HCT116 (cell line): ENCODE data around the gene GRK5. TPM values are rescaled to one million over a fixed set of nuclear protein-coding genes. Genes with fewer than 3 reads are reported as not detected.

ENCODE experiments used
- ATAC-seq: fragments of 200-7000 bp; cut with Tn5 transposase; 2 replicates; pipeline ENCODE4 v1.9.1; 2020; ENCODE audit warnings: mild to moderate bottlenecking, moderate library complexity
- BruUV-seq: library from RNA; stranded (reverse); fragments of 400-500 nt; replicated peaks from 2 replicates; lab custom pipeline; 2021; lab: Mats Ljungman, UMichigan
- CTCF ChIA-PET: fragments of 300-600 bp; sonication (Branson Sonifier 250); formaldehyde crosslinking; loops from one replicate; lab custom pipeline; 2021; ENCODE audit warnings: antibody characterized with exemption; lab: Charles Lee
- POLR2A ChIA-PET: fragments of 300-600, 350-600 bp; sonication (Branson Sonifier 250); formaldehyde crosslinking; loops from one replicate; lab custom pipeline; 2021; ENCODE audit warnings: antibody characterized with exemption; lab: Charles Lee
- RAD21 ChIA-PET, 2 experiments: fragments of 300-600 bp; sonication (Branson Sonifier 250); formaldehyde crosslinking; loops; one replicate each; lab custom pipeline; 2023; ENCODE audit warnings: low total read pairs in 2 of 2; ENCODE audit not compliant: uncharacterized antibody in 2 of 2, unreplicated experiment in 2 of 2, low non-redundant PET in 1 of 2; lab: Charles Lee
- DNase-seq: peaks from one replicate; pipeline ENCODE4 v3.0.0-alpha.2; 2010; ENCODE audit warnings: low read depth, low spot score
- H2AFZ ChIP-seq: fragments of 200-600 bp; shearing (Covaris generic), sonication (generic); 2 replicates; pipeline ENCODE4 v1.6.1; 2017; ENCODE audit warnings: low read depth, mixed run types, mixed read lengths, antibody characterized with exemption, low read length; ENCODE audit not compliant: poor library complexity, severe bottlenecking
- H3K27ac ChIP-seq: 2 replicates; pipeline ENCODE4 v1.5.1; 2012; ENCODE audit warnings: low read depth, low read length
- H3K27me3 ChIP-seq: fragments of 200-600 bp; sonication (generic); 2 replicates; pipeline ENCODE4 v1.6.1; 2016; ENCODE audit warnings: mixed run types, low read length, mixed read lengths; ENCODE audit not compliant: insufficient read depth
- H3K36me3 ChIP-seq, 2 experiments: fragments of 200-500 bp in 1 of 2; fragments of 200-600 bp in 1 of 2; sonication (Bioruptor generic) in 1 of 2; sonication (generic) in 1 of 2; 2 replicates each; pipeline versions ENCODE4 v1.5.1 to v1.6.1; 2014 to 2016; ENCODE audit warnings: low read length in 2 of 2, inconsistent platforms in 1 of 2, mixed read lengths in 1 of 2, mixed run types in 1 of 2; ENCODE audit not compliant: insufficient read depth in 2 of 2, control insufficient read depth in 1 of 2
- H3K4me1 ChIP-seq, 2 experiments: fragments of 200-600 bp in 1 of 2; sonication (generic) in 1 of 2; 2 replicates each; pipeline versions ENCODE4 v1.5.1 to v1.6.1; 2012 to 2017; ENCODE audit warnings: low read length in 2 of 2, inconsistent platforms in 1 of 2, mild to moderate bottlenecking in 1 of 2, mixed read lengths in 1 of 2, mixed run types in 1 of 2, moderate library complexity in 1 of 2; ENCODE audit not compliant: insufficient read depth in 2 of 2, control insufficient read depth in 1 of 2
- H3K4me2 ChIP-seq: fragments of 200-600 bp; sonication (generic); 2 replicates; pipeline ENCODE4 v1.6.1; 2017; ENCODE audit warnings: mixed run types, low read length, mixed read lengths
- H3K4me3 ChIP-seq, 2 experiments: fragments of 200-600 bp in 1 of 2; sonication (generic) in 1 of 2; replicated peaks in 1 of 2; 2 replicates each; pipeline ENCODE4 v1.5.1; 2011 to 2016; ENCODE audit warnings: low read length in 2 of 2, control low read depth in 1 of 2, low read depth in 1 of 2, mild to moderate bottlenecking in 1 of 2, mixed read lengths in 1 of 2, mixed run types in 1 of 2
- H3K79me2 ChIP-seq: fragments of 200-600 bp; sonication (generic); 2 replicates; pipeline ENCODE4 v1.6.1; 2017; ENCODE audit warnings: mild to moderate bottlenecking, mixed run types, low read length, moderate library complexity, mixed read lengths; ENCODE audit not compliant: insufficient read depth
- H3K9ac ChIP-seq: fragments of 200-600 bp; sonication (generic); 2 replicates; pipeline ENCODE4 v1.6.1; 2016; ENCODE audit warnings: low read length, mixed read lengths
- H3K9me2 ChIP-seq: fragments of 200-600 bp; sonication (generic), shearing (Covaris generic); 2 replicates; pipeline ENCODE4 v1.6.1; 2017; ENCODE audit warnings: mixed run types, mild to moderate bottlenecking, moderate library complexity; ENCODE audit not compliant: insufficient read depth
- H3K9me3 ChIP-seq, 2 experiments: fragments of 200-500 bp in 1 of 2; fragments of 200-600 bp in 1 of 2; sonication (Bioruptor generic) in 1 of 2; sonication (generic) in 1 of 2; 2 replicates each; pipeline ENCODE4 v1.6.1; 2014 to 2017; ENCODE audit warnings: low read length in 2 of 2, mixed read lengths in 2 of 2, inconsistent platforms in 1 of 2, low read depth in 1 of 2, mild to moderate bottlenecking in 1 of 2, mixed run types in 1 of 2, moderate library complexity in 1 of 2; ENCODE audit not compliant: control insufficient read depth in 1 of 2, insufficient read depth in 1 of 2
- H4K20me1 ChIP-seq: fragments of 200-600 bp; sonication (generic), shearing (Covaris generic); 2 replicates; pipeline ENCODE4 v1.6.1; 2017; ENCODE audit warnings: mixed run types, mild to moderate bottlenecking, moderate library complexity; ENCODE audit not compliant: insufficient read depth
- CEBPB ChIP-seq: IDR thresholded peaks from 2 replicates; pipeline ENCODE4 v1.6.1; 2012; ENCODE audit warnings: low read depth
- EGR1 ChIP-seq: IDR thresholded peaks from 2 replicates; pipeline ENCODE4 v1.6.1; 2012; ENCODE audit warnings: low read depth
- ELF1 ChIP-seq: IDR thresholded peaks from 2 replicates; pipeline ENCODE4 v1.6.1; 2012; ENCODE audit warnings: low read depth, borderline replicate concordance
- FOSL1 ChIP-seq: IDR thresholded peaks from 2 replicates; pipeline ENCODE4 v1.6.1; 2012; ENCODE audit warnings: low read depth
- POLR2A ChIP-seq: IDR thresholded peaks from 2 replicates; pipeline ENCODE4 v1.7.0; 2011; ENCODE audit warnings: borderline replicate concordance; ENCODE audit not compliant: insufficient read depth, insufficient read length; ENCODE audit errors: extremely low read depth
- SP1 ChIP-seq: IDR thresholded peaks from 2 replicates; pipeline ENCODE4 v1.6.1; 2012; ENCODE audit warnings: low read depth
- TCF7L2 ChIP-seq: IDR thresholded peaks from 2 replicates; pipeline ENCODE4 v1.7.0; 2011; ENCODE audit warnings: borderline replicate concordance, inconsistent platforms; ENCODE audit not compliant: insufficient read depth, insufficient read length; ENCODE audit errors: extremely low read depth
- YY1 ChIP-seq: IDR thresholded peaks from 2 replicates; pipeline ENCODE4 v1.6.1; 2011; ENCODE audit warnings: low read length, low read depth, moderate library complexity, mild to moderate bottlenecking; ENCODE audit not compliant: insufficient replicate concordance; ENCODE audit errors: extremely low read depth
- intact Hi-C: fragments of 100-400 bp; cut with micrococcal nuclease; formaldehyde crosslinking; loops from 2 replicates; pipeline ENCODE4 v1.10.0; 2022
- total RNA-seq: library from RNA; stranded (reverse); gene quantifications from one replicate; pipeline ENCODE4 v1.2.1, GENCODE V29; 2021; ENCODE audit not compliant: unreplicated experiment
- TF ChIP-seq, protein P1 (sequence below): IDR thresholded peaks from 2 replicates; pipeline ENCODE4 v1.6.1; 2012
- TF ChIP-seq, protein P2 (sequence below): IDR thresholded peaks from 2 replicates; pipeline ENCODE4 v1.6.1; 2012; ENCODE audit warnings: low read depth

The GRK5 gene
- total RNA-seq, 1 experiment from 2014 or later: 7.3 TPM

DNA sequence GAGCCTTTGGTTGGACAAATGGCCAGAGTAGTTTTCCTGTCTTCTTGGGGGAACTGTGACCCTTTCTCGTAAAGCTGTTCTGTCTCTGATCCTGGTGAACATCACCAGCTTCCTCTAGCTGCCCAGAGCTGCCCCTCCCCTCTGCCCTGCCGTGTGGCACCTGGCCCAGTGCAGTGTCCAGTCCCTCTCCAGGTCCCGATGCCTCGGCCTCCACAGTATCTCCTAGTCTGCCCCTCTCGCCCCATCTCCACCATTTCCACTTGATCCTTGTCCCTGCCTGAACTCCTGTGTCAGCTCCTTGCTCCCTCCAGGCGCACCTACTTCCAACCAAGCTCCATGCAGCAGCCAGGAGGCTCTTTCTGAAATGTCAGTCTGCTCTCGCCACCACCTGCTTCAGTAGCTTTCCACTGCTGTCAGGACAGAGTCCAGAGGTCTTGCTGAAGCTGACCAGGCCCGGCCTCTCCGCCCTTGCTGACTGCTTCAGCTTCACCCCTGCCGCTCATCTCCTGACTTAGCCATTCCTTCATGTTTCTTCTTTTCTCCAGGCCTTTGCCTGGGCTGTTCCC is 133.6 kb downstream of the GRK5 start (continued):
- TF ChIP-seq, protein P1, sequence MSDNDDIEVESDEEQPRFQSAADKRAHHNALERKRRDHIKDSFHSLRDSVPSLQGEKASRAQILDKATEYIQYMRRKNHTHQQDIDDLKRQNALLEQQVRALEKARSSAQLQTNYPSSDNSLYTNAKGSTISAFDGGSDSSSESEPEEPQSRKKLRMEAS: no peak
- TF ChIP-seq, all 23 proteins: peak for 0

DNA sequence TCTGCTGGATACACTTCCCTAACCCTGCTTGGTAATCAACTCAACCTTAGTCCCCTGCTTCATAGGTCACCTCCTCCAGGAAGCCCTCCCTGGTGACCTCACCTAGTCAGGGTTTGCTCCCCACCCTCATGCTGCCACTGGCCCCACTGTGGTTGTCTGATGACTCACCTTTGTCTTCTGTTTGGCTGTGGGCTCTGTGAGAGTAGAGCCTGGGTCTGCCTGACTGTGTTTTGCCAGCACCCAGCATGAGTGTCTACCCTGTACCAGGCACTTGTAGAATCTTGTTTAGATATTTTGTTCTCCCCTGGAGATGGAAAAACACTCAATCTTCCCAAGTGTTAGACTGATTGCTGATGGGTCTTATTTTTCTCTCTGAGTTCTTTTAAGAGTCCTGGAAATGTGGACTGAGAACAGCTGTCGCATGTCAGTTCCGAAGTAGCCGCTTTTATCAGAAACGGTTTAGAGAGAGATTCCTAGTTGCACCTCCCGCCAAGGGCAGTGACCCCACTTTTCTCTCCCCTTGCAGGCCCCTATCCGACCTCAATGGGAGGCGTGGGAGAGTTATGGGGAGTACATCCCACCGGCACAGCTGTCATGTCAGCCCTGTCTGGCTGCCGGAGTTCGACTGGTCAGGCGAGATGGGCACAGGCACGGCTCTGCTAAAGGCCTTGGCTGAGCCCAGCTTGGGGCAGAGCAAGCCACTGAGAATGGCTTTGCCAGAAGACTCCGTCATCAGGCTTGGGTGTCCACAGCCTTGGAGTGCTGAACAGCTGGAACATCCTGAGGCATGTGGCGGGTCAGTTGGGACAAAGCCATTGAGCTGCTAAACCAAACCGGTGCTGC is 134.3 kb downstream of the GRK5 start:
- RAD21 ChIA-PET: no interaction called here
- H3K4me1 ChIP-seq: peaks cover 10 to 23% of the 10 kb centered on the region in 2 experiments; a peak in 3 of 4 replicates
- H3K9me2 ChIP-seq: no peaks in the 10 kb centered on the region
- peak overlapping the region; percentile 40 for H3K4me2 ChIP-seq
- no peaks in the 10 kb centered on the region for H3K79me2 ChIP-seq
- no peak for TF ChIP-seq ELF1
- TF ChIP-seq, all 23 proteins: peak for 0
- no TSS peak for BruUV-seq
- Histone ChIP-seq H3K9ac (peak overlapping the region; percentile 9; the same call in 1 of the 2 replicates), H3K4me3 (no peak overlapping the region), H3K27me3 (no peaks in the 10 kb centered on the region), H3K9me3 (no peaks in the 10 kb centered on the region), H2AFZ (no peak overlapping the region), H3K36me3 (no peaks in the 10 kb centered on the region), H3K27ac (no peak overlapping the region), H4K20me1 (no peaks in the 10 kb centered on the region)
- ChIA-PET CTCF (interaction anchor here (1.1 kb wide), 1 partner anchor 135 kb away, joined by 3 read pairs; no protein-coding TSS in a partner anchor), POLR2A (no interaction called here)
- intact Hi-C loops: no loop called here
- ATAC-seq: peak; percentile 72
- DNase-seq: no peak

DNA sequence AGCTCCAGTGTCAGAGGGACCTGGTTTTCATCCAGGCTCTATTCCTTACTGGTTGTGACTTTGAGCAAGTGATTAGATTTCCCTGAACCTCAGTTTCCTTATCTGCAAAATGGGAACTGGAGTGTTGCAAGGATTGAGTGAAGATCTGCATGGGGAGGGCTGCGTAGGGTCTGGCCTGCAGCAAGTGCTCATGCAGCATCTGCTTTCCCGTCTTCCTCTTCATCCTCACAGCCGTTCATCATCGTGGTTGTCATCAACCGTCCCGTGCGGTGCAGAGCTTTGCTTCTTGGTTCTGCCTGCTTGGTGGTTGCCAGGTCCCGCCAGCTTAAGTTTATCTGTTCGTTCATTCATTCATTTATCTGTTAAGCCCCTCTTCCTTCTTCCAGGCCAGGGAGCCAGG is 135.0 kb downstream of the GRK5 start:
- TF ChIP-seq SP1 (no peak), POLR2A (no peak), TCF7L2 (no peak), CEBPB (no peak), FOSL1 (no peak), EGR1 (no peak), YY1 (no peak)
- TF ChIP-seq, protein P2, sequence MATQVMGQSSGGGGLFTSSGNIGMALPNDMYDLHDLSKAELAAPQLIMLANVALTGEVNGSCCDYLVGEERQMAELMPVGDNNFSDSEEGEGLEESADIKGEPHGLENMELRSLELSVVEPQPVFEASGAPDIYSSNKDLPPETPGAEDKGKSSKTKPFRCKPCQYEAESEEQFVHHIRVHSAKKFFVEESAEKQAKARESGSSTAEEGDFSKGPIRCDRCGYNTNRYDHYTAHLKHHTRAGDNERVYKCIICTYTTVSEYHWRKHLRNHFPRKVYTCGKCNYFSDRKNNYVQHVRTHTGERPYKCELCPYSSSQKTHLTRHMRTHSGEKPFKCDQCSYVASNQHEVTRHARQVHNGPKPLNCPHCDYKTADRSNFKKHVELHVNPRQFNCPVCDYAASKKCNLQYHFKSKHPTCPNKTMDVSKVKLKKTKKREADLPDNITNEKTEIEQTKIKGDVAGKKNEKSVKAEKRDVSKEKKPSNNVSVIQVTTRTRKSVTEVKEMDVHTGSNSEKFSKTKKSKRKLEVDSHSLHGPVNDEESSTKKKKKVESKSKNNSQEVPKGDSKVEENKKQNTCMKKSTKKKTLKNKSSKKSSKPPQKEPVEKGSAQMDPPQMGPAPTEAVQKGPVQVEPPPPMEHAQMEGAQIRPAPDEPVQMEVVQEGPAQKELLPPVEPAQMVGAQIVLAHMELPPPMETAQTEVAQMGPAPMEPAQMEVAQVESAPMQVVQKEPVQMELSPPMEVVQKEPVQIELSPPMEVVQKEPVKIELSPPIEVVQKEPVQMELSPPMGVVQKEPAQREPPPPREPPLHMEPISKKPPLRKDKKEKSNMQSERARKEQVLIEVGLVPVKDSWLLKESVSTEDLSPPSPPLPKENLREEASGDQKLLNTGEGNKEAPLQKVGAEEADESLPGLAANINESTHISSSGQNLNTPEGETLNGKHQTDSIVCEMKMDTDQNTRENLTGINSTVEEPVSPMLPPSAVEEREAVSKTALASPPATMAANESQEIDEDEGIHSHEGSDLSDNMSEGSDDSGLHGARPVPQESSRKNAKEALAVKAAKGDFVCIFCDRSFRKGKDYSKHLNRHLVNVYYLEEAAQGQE: no peak
- TF ChIP-seq, all 23 proteins: peak for 0
- H3K9me2 ChIP-seq: no peaks in the 10 kb centered on the region
- H3K9me3 ChIP-seq: no peaks in the 10 kb centered on the region
- no peak overlapping the region for H3K9ac ChIP-seq
- ATAC-seq: no peak
- no peak overlapping the region for H3K27ac ChIP-seq
- intact Hi-C loops: no loop called here
- POLR2A ChIA-PET: no interaction called here
- H2AFZ ChIP-seq: no peak overlapping the region
- H3K4me1 ChIP-seq: peaks cover 10 to 23% of the 10 kb centered on the region in 2 experiments; a peak in 3 of 4 replicates
- no peak overlapping the region for H3K4me3 ChIP-seq
- no peaks in the 10 kb centered on the region for H3K36me3 ChIP-seq
- no peaks in the 10 kb centered on the region for H4K20me1 ChIP-seq
- BruUV-seq: no TSS peak
- CTCF ChIA-PET: interaction anchor here (1.1 kb wide), 1 partner anchor 136 kb away, joined by 3 read pairs; no protein-coding TSS in a partner anchor
- RAD21 ChIA-PET: no interaction called here
- no peak overlapping the region for H3K4me2 ChIP-seq
- no peaks in the 10 kb centered on the region for H3K79me2 ChIP-seq
- no peak for DNase-seq
- H3K27me3 ChIP-seq: no peaks in the 10 kb centered on the region
